Tongue (tissue), 2 donors: ENCODE results near the gene SLN. TPM values are rescaled to one million over a fixed set of nuclear protein-coding genes. Genes with fewer than 3 reads are reported as not detected.

Experiments
- DNase-seq: peaks from one replicate; pipeline ENCODE4 v3.0.0-alpha.2; 2015
- total RNA-seq: library from RNA; depleted of rRNA; stranded (reverse); fragments of >200 nt; gene quantifications from one replicate; pipeline ENCODE4 v1.2.3, GENCODE V29; 2014

SLN gene
- total RNA-seq, 1 donor from 2014 or later = 2,034 TPM

DNA sequence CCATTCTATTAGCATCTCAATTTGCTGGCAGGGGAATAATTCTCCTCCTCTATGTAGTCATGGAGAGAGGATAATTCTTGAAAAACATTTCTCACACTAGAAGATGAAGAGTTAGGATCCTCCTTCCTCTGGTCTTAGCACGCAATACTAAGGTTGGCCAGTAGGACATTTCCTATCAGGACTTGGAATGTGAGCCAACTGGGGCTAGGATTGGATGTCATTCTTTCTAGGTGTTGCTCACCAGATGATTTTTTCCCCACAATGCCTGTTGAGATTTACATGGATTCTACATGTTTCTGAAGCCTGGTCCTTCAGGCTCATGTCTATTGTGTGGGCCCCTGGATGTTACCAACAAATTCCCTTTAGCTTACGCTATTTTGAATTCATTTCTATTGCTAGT lies 28.0 kb downstream of the SLN start:
- no peak for DNase-seq

- no peak for DNase-seq
Measured at GRCh38 chr11:107683061-107683460, 28.8 kb downstream of the SLN start.

GRCh38 chr11:107682572-107682971 lies 29.3 kb downstream of the SLN start:
- DNase-seq = no peak

- no peak for DNase-seq
Measured at GRCh38 chr11:107682171-107682570, 29.7 kb downstream of the SLN start.

DNA sequence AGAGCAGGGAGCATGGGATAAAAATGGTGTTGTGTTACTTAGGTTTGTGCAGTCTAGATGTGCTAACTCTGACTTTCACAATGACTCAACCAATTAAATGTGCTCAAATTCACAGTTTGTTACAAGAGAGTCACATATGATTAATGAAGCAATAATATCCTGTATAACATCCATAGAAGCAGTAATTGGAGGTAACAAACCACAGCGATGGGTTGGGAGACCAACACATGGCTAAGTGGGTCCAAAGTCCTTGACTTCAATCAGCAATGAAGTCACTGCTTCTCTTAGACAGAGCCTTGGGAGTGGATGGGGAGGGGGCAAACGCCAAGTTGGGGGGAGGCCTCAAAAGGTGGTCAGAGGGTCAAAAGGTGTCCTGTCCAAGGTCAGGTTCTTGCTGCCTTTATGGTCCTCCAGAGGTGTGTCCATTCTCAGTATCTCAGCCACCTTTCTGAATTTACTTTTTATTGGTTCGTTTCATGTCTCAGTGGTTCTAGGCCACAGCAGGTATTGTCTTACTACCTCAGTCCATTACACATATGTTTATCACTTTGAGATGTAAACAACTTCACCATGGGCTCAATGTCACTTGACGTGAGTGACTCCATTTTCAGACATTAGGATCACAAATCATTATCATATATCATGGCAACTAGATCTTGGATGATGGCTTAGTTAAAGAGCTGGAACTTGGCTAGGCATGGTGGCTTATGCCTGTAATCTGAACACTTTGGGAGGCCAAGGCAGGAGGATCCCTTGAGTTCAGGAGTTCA lies 32.4 kb downstream of the SLN start:
- DNase-seq = no peak

DNA sequence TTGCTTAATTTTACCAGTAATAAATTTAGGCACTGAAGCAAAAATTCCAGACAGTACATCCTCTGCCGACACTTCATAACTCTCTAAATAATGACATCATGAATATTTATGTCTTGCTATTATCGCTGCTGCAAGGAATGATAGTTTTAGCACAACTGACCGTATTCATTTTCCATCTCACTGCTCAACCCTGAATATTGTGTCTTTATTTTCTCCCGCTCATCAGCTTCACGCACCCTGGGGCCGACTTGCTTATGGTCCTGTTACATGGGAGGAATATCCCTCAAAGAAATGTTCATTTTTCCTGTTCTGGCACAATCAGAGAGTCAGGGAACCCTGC lies 33.3 kb downstream of the SLN start:
- no peak for DNase-seq

DNA sequence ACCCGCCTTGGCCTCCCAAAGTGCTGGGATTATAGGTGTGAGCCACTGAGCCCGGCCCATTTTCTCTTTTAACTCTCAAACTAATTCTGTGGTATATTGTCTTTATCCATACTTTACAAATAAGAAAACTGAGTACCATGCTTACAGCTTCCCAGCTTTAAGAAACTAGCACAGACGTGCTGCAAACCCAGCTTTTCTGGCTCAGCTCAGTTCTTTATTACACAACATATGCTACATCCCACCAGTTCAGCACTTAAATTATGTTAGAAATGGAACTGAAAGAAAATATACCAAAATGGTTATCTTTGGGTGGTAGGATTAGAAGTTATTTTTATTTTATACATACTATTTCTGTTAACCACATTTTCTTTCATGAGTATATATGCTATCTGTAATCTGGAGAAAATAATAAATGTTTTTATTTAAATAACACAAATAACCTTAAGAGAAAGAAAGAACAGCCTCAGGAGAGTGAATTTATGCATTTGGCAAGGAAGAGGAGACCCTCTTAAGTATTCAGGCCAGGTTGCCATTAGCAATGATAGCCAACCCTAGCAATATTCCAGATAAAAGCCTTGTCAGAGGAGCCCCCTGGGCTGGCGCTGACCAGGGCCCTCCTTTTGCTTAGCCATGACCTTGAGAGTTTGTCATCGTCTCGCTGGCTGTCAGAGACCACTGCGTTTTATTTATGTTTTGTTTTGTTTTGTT lies 33.8 kb downstream of the SLN start:
- DNase-seq = no peak

- peak; percentile 67 for DNase-seq
Measured at GRCh38 chr11:107676336-107677057, 35.4 kb downstream of the SLN start.

GRCh38 chr11:107675902-107676301 lies 36.0 kb downstream of the SLN start:
- DNase-seq = no peak

DNA sequence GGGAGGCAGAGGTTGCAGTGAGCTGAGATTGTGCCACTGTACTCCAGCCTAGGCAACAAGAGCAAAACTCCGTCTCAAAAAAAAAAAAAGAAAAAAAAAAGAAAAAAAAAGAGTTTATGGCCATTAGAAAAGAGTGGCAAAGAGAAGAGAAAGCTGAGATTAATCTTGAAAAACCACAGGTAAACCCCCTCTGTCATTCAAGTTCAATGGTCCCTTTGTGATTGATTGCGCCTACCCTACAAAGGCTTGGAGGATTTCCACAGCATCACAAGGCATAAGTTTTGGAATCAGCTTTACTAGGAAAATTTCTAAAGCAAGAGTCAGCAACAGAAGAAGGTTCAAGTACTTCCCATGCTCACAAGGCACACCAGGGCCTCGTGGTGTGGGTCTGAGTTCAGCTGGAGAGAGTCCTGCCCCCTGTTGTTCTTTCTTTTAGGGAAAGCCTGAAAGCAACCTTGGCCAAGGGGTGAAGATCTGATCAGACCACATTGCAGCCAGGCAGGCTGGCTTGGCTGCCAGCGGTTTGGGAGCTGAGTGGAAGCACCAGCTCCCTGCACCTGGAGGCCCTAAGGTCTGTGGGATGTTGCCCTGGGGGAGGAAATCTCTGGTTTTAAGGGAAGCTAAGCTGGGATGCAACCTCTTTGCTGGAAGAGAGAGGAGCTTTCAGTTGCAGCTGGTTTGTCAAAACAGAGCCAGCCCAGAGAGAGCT lies 41.8 kb downstream of the SLN start:
- DNase-seq = peak; percentile 25

DNA sequence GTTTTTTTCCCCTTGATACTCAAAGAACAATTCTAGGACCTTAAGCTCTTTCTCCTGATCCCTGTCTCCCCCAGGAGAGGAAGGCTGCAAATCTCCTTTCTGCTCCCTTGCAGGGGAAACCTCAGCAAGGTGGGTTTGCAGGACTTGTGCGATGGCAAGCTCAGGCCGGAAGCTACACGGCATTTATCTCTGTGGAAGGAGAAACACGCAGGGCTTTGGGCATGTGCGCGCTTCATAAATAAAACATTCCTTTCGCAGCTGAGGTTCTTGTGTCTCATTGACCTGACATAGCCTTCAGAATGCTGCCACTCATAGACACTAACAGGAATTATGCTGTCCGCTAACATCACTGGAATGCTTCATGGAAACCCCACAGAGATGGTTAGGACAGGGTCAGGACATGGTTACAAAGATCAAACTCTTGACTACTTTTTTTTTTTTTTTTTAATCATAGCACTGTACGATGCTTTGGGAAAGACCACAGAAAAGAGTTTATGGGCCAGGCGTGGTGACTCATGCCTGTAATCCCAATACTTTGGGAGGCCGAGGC lies 42.6 kb downstream of the SLN start:
- no peak for DNase-seq

GRCh38 chr11:107666911-107667613 lies 44.8 kb downstream of the SLN start:
- no peak for DNase-seq

GRCh38 chr11:107665018-107665417 lies 46.8 kb downstream of the SLN start:
- DNase-seq = peak; percentile 83

DNA sequence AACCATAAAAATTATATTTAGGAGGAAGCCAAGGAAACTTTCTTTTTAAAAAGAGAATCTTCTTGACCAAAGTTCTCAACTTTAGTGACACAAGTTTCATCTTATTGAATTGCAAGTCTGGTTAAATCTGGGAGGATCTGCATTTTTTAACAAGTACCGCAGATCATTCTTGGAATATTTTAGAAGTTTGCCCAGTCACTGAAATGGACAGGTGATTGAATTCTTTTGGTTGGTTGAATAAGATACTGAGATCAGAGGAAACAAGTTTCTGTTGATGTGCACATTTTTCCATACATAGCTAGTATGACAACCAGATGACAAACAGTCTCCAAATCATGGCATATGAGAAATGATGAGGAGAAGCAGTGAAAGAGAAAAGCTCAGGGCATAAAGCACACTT lies 50.2 kb downstream of the SLN start:
- no peak for DNase-seq

GRCh38 chr11:107660066-107660465 lies 51.8 kb downstream of the SLN start:
- no peak for DNase-seq

GRCh38 chr11:107659310-107659709 lies 52.5 kb downstream of the SLN start:
- no peak for DNase-seq

Other genes starting within 250 kb of the SLN start
- gene ALKBH8, start 146.3 kb downstream of the SLN start, total RNA-seq = 23.1 TPM
- gene ELMOD1, start 120.9 kb downstream of the SLN start, total RNA-seq = 3.2 TPM
- 4.7 TPM for gene SLC35F2, start 146.7 kb upstream of the SLN start, total RNA-seq
- gene RAB39A, start 216.4 kb upstream of the SLN start, total RNA-seq = 0.72 TPM